Activated naive CD4-positive, alpha-beta T cell (primary cell): ENCODE measurements around the gene DERL2.

Source experiments
- DNase-seq, 4 experiments: peaks; one replicate each; lab custom pipeline; 2025; lab: John Stamatoyannopoulos, UW

The DERL2 gene

GRCh38 chr17:5500589-5501391 lies 14.8 kb upstream of the DERL2 start:
- DNase-seq: peak; percentile 15 to 69 (median 44)

- no peak for DNase-seq
These were observed 14.2 kb upstream of the DERL2 start for GRCh38 chr17:5500247-5500588.

GRCh38 chr17:5499476-5500231 lies 13.7 kb upstream of the DERL2 start:
- no peak for DNase-seq

- no peak for DNase-seq
These were observed 7.0 kb upstream of the DERL2 start for GRCh38 chr17:5492970-5493369.

GRCh38 chr17:5488752-5489151 lies 2.8 kb upstream of the DERL2 start:
- no peak for DNase-seq

- DNase-seq: peak; percentile 89 to 95 (median 92)
These were observed 487 bp upstream of the DERL2 start, which contains the start of gene MIS12 for GRCh38 chr17:5486206-5487124. Gene MIS12, plus strand, starts transcription at chr17:5486566. Its CDS starts 2,297 bp downstream, at chr17:5488863.

GRCh38 chr17:5481451-5481850 lies 4.5 kb downstream of the DERL2 start:
- no peak for DNase-seq

GRCh38 chr17:5480962-5481361 lies 5.0 kb downstream of the DERL2 start:
- no peak for DNase-seq

GRCh38 chr17:5478992-5479391 lies 7.0 kb downstream of the DERL2 start:
- no peak for DNase-seq

GRCh38 chr17:5473906-5474305 lies 12.1 kb downstream of the DERL2 start:
- DNase-seq: no peak

GRCh38 chr17:5472511-5472910 lies 13.5 kb downstream of the DERL2 start:
- no peak for DNase-seq

GRCh38 chr17:5468075-5468473 lies 17.9 kb downstream of the DERL2 start:
- peak in 1 of 4 experiments; percentile 14 for DNase-seq

- no peak for DNase-seq
These were observed 18.6 kb downstream of the DERL2 start for GRCh38 chr17:5467416-5467815.

- no peak for DNase-seq
These were observed 19.7 kb downstream of the DERL2 start for GRCh38 chr17:5466295-5466694.

- DNase-seq: no peak
These were observed 21.1 kb downstream of the DERL2 start for GRCh38 chr17:5464717-5465507.

- DNase-seq: no peak
These were observed 39.2 kb downstream of the DERL2 start for GRCh38 chr17:5446786-5447185.

GRCh38 chr17:5444209-5444608 lies 41.8 kb downstream of the DERL2 start:
- no peak for DNase-seq

GRCh38 chr17:5443728-5444127 lies 42.2 kb downstream of the DERL2 start:
- DNase-seq: no peak

- DNase-seq: no peak
These were observed 46.6 kb downstream of the DERL2 start for GRCh38 chr17:5439446-5439764.

GRCh38 chr17:5438716-5439445 lies 47.1 kb downstream of the DERL2 start, which contains the start of gene C1QBP:
Gene C1QBP, minus strand, starts transcription at chr17:5439155. Its CDS starts 82 bp downstream, at chr17:5439073.
- peak; percentile 84 to 92 (median 89) for DNase-seq
